ENCODE measurements around the gene ANK3. TPM values are rescaled to one million over a fixed set of nuclear protein-coding genes. Genes with fewer than 3 reads are reported as not detected.
A peak's percentile ranks its signal among the peaks of the same experiment; 100 is the strongest.

Gene ANK3
- total RNA-seq, 2 donors from 2014 or later: 95.4 to 103 TPM

DNA sequence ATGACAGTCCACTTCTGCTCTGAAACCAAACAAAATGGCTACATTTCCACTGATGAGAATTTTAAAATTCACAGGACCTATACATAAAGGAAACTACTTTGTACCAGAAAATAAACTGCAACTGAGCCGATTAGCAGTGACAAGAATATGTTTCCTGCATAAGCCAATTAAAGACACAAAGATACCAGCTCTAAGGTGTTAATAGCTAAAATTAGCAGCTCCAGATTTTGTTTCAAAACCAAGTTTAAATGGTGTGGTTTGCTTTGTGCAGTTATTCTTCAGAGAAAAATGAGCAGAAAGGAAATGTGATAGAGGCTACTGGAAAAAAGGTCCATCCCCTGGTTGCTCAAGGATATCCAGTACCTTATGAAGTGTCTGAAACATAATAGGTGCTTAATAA is 123.2 kb downstream of the ANK3 start:
- ATAC-seq (no peak), DNase-seq (no peak)
- intact Hi-C loops (cut with DNase I, micrococcal nuclease): no loop called here

DNA sequence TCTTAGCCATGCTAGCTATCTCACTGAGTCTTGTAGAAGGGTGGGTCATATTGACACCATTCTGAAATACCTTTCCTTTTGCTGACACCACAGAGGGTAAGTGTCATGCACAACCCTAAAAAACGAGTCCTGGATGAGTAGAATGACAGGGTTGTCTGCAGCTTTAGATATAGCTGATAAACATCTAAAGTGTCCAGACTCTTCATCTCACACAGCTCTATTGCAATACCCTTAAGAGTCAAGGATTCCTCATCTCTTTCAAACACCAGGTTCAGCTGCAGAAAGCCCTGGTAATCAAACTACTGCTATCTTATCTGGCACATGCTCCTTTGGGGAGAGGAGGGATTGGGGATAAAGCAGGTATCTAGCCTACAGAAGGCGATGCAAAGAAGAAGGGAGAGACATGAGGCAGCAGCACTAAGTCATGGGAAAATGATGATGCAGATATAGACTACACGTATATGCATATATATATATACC is 127.0 kb downstream of the ANK3 start:
- ATAC-seq (no peak), DNase-seq (no peak)
- intact Hi-C loops (cut with DNase I, micrococcal nuclease): no loop called here

DNA sequence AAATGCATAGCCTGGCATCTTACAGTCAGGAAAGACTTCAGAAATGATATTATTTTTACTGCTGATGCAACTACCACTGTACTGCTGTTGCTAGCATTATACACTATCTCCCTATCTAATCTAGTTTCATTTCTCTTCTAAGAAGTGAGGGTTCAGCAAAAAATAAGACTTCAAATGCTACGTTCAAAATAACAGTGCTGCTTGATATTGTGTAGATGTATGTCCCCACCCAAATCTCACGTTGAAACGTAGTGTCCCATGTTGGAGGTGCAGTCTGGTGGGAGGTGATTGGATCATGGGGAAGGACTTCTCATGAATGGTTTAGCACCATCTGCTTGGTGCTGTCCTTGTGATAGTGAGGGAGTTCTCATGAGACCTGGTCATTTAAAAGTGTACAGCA is 129.4 kb downstream of the ANK3 start:
- ATAC-seq (no peak), DNase-seq (no peak)
- intact Hi-C loops (cut with DNase I, micrococcal nuclease): no loop called here

DNA sequence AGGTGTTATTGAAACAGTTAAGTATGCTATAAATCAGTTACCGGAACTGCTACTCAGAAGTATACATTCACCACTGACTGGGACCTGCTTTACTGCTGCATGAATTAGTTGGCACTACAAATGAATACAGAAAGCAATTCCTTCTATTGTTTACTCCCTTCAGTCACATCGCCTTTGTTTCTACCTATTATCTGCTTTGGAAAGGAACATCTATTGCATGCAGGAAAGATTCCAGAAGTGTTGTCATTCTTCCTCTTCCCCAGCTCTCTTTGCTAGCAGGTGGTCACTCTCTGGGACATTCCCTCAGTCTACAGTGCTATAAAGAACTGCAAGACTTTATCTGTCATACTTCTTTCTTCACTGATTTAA is 131.3 kb downstream of the ANK3 start:
- intact Hi-C loops (cut with DNase I, micrococcal nuclease): no loop called here
- ATAC-seq (no peak), DNase-seq (no peak)

DNA sequence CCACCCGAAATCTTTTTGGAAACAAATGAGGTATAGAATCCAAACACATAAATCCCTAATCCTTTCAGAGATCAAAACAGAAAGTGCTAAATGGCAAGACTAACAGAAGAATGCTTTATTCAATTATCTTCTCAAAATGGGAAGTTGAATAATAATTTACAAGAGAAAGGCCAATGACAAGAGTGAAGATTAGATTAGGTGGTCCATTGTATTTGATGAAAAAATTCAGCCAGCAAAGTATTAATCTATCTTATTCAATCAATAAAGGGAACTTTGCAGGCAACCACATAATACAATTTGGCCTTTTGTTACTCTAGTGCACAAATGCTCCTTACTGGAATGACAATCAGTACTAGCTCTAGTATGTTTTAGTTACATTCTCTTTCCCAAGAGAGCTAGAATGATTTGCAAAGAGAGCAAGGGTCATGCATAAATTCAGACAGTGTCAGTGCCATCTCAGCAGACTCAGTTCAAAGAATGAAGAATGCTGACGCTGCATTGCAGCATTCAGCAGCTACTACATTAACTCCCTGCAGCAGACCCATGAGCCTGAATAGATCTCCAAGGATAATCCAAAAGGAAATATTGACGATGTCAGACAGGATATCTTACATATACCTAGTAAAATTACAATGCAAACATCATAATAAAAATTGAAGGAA is 131.8 kb downstream of the ANK3 start:
- ATAC-seq (no peak), DNase-seq (no peak)
- intact Hi-C loops (cut with DNase I, micrococcal nuclease): no loop called here

DNA sequence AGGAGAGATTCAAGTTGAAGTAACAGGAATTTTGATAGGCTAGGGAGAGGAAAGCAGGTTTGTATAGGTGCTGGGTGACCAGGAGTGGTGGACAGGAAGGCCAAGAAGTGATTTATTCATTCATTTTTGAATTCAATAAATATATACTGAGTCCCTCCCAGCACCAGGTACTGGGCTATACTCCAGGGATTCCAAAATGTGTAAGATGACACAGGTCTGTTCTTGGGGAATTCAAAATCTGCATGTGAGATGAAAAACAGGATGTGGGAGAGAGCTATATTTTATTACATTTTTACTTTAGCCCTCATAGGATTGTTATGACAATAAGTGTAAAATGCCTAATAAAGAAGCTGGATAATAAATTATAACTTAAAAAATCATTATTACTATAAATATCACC is 134.9 kb downstream of the ANK3 start:
- ATAC-seq (no peak), DNase-seq (no peak)
- intact Hi-C loops (cut with DNase I, micrococcal nuclease): no loop called here

DNA sequence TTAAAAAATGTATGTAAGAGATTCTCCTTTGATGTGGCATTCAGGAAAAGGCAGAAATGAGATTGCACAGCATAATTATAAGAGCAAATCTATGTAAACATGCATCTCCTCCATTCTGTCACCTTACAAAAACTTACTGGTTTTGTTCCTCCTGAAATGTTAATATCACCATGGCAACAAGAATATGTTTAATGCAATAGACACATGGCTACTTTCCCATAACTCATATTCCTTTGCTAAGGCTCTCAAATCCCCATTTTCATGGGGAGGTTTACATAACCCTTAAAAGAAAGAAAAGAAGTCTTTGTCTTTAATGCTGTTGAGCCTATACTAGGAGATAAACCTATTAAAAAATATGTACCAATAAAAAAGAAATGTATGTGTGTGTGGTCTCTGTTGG is 136.2 kb downstream of the ANK3 start:
- ATAC-seq (no peak), DNase-seq (no peak)
- intact Hi-C loops (cut with DNase I, micrococcal nuclease): no loop called here

DNA sequence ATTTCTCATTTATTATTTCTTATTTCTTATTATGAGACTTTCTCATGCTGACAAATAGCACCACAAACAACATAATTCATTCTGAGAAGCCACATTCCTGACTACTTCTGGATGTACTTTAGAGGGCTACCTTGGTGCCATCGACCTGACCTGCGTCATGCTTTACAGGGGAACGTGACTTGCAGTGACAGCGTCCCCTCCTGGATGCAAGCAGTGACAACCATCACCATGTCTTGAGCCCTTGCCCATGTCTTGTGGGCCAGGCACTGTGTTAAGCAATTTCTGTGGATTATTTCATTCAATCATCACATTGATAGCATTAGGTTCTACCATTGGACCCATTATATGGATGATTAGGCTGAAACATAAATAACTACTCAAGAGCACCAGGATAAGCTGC is 137.0 kb downstream of the ANK3 start:
- ATAC-seq (no peak), DNase-seq (no peak)
- intact Hi-C loops (cut with DNase I, micrococcal nuclease): no loop called here

DNA sequence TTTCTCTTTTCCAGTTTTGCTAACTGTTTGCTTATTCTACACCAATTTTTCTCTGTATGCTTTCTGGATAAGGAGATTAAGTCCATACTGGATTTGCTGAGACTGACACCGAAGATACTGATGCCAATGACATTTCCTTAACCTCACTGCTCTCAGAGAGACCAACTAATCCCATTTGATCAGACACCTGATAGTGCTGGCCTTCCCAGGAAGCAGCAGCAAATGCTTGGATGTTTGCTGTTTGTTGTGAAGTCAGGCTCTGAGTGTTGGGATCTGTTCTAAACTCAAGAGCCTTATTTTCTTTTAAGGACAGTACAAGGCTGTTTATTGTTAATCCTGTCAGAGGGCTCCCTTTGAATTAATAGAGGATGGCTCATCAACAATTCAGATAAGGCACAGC is 143.3 kb downstream of the ANK3 start:
- no peak for ATAC-seq
- intact Hi-C loops (cut with DNase I, micrococcal nuclease): no loop called here
- DNase-seq: no peak

DNA sequence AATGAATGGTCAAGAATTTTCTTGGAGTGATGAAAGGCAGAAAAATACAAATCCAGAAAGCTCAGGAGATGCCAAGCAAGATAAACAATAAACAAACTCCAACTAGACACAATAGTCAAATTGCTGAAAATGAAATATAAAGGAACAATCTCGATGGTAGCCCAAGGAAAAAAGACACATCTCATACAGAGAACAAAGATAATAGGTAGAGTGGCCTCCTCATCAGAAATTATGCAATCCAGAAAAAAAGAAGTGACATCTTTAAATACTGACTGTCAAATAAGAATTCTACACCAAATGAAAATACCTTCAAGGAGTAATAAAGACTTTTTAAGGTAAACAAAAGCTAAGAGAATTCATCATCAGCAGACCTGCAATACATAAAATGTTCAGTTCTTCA is 150.4 kb downstream of the ANK3 start:
- intact Hi-C loops (cut with DNase I, micrococcal nuclease): no loop called here
- ATAC-seq (no peak), DNase-seq (no peak)

DNA sequence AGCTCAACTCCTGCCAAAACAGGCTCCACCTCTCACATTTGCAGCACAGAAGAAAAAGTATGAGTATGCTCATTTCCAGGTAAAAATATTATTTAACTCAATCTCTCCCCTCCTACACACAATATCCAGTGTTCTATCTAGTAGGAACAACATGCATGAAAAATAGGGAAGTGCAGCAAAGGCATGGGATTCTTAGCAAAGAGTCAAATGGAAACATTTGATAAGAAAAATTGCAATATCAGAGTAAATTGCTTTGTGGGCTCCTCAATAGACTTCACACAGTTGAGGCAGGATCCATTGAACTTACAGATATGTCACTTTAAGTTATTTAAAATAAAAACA is 150.9 kb downstream of the ANK3 start:
- ATAC-seq (no peak), DNase-seq (no peak)
- intact Hi-C loops (cut with DNase I, micrococcal nuclease): no loop called here

DNA sequence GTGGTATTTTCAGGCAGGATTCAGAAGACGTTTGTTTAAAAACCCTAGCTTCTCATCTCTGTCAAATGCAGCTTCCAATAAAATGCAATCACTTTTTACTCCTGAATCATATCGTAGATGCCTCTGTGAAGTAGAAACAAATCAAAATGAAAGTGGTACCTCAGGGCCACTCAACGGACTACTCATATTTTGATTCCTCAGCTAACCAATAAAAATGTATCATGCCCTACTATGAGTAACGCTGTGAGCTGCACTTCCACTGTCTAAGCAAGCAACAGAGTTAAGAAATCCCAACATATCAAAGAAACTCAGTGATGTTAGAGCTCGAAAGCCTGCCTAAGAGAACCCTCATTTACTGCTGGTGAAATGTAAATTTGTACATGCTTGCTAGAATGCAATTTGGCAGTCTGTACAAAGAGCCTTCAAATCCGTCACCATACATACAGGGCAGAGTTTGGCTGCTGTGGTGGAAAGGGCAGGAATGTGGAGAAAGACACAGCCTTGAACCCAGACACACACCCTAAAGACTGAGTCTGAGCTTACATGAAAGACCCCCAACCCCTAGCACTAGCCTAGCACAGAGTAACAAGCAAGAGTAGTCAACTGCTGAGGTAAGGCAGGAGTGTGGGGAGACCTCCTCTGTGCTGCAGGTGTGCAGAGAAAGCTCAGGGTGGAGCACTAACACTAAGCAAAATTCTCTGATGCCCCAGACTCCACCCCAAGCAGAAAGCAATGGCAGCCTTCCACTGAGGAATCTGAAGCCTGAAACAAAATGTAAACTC is 151.5 kb downstream of the ANK3 start:
- intact Hi-C loops (cut with DNase I, micrococcal nuclease): no loop called here

DNA sequence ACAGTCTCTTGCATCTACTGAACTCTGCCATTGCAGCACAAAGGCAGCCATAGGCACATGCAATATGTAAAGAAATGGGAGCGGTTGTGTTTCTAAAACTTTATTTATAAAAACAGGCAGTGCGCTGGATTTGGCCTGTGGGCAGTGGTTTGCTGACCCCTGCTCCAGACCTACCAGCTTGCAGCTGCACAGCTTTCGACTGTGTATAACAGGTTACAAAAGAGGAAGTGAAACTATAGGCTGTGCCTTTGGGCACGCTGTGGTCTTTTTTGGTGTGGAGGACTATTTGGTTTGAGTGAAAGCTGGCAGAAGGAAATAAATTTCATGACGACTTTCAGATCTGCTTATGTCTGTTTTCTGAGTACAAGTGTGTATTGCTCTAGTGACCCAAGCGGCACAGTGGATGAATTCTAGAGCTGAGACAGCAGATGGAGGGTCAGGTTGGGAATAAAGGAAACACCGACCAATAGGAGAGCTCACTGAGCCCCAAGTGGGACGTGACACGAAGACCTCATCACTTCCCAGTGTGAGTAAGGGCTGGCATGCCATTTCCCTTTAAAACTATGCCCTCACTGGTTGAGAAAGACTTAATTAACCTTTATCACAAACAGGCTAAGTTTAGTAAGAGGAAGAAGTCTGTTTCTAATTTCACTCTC is 152.7 kb downstream of the ANK3 start:
- peak; percentile 40 to 48 for DNase-seq
- intact Hi-C loops (cut with DNase I, micrococcal nuclease): no loop called here
- peak; percentile 60 for ATAC-seq

More for the DNA sequence above, 151.5 kb downstream of the ANK3 start:
- DNase-seq (peak in 1 of 2 donors; percentile 6), ATAC-seq (peak; percentile 77)

DNA sequence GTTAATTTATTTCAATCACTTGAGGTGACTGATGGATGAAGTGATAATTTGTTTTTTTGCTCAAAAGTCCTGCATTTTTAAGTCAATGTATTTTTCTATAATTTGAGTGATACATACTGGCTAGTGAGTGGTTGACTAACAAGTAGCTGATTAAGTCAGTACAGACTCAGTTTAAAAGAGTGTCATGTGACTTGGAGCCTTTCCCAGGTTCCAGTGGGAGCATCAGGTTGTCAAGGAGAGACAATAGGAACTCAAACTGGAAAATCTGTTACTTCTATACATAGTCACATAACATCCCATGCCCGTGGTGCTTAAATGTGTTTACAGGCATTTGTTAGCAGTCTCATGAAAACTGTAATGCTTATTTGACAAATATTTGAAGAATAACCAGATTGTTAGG is 154.7 kb downstream of the ANK3 start:
- intact Hi-C loops (cut with DNase I, micrococcal nuclease): no loop called here
- DNase-seq: no peak
- no peak for ATAC-seq

DNA sequence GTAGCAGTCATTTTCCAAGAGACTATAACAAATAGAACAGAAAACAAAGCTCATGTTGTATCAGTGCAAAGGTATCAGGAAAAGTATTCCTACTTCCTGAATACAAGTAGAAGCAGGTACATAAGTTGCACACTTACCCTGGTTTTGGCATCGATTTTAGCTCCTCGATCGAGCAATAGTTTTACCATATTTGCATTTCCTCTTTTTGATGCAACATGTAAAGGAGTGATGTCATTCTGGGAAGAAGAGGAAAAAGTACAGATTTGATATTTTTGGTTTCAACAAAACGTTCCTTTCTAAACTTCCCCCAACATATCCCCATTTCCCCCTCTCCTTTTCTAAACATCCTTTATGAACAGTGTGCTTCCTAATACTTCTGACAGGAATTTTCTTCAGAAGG is 155.1 kb downstream of the ANK3 start:
- no peak for ATAC-seq
- no peak for DNase-seq
- intact Hi-C loops (cut with DNase I, micrococcal nuclease): no loop called here

DNA sequence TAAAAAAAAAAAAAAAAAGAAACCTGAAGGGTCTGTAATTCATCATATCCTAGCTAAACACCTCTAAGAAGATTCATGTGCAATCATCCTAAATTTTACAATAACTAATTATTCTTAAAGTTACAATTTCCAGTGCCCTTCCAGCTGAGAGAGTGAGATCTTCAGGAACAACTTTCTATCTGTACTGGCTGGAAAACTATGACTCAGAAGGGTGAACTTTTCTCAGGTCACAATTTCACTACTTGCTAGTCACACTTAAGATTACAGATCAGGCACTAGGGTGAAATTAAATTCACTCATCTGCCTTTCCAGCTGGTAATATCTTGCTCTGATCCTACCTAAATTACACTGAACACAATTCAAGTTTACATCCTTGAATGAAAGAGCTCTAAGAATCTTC is 158.8 kb downstream of the ANK3 start:
- DNase-seq (no peak), ATAC-seq (no peak)
- intact Hi-C loops (cut with DNase I, micrococcal nuclease): no loop called here

DNA sequence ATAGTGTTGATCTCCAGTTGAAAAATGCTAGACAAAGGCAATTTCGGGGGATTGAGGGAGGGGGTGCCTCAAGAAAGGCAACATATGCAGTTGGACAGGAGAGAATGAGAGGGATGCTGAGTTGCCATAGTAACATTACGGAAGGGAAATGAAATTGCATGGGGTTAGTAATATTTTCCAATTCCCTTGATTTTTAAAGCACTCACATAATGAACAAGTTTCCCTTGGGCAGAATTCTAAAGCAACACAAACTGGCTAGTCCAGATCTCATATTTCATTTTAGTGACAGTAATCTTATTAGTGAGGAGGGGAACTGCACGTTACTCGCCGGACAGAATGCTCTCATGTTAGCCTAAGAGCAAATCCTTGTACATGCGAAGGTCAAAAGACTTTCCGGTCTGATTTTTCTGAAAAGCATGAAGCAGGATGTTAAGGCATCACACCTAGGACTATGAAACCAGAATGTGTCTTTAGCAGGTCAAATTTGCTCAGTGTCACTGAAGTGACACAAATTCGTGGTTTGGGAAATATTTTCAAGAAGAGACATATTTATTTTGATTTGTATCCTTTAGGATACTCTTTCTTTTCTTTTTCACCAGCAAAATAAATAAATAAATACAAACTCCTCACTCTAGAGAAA is 165.5 kb downstream of the ANK3 start:
- ATAC-seq: no peak
- DNase-seq: no peak
- intact Hi-C loops (cut with DNase I, micrococcal nuclease): no loop called here

DNA sequence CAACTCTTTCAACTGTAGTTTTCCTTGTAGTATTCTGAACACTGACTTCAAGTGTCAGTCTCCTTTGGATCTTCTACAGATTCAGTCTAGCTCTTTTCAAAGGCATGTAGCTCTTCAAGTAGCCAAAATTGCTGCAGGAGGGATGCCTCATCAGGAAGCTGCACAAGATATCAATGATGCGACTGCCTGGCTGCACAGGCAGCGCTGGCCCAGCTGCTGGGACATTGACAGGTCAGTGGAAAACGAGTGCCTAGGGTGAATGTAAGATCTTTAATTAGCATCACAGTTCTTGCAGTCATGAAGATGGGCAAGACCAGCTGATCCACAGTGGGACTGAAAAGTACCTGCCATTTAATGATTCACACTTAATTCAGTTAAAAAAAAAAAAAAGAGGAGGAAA is 167.6 kb downstream of the ANK3 start:
- DNase-seq: no peak
- no peak for ATAC-seq

DNA sequence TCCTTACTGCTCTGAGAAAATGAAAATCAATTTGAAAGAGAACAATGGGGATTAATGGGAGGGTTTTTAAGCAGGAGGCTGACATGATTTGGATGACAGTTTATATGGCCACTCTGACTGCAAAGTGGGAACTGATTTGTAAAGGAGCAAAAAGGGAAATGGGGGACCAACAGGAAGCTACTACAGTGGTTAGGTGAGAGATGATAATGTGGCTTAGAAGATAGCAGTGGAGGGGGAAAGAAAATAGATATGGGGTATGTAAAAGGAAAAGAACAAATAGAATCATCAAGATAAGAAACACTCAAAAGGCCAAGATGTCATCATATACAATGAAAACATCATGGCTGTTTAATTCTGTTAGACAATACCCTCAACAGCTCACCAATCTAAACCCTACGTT is 177.5 kb downstream of the ANK3 start:
- intact Hi-C loops (cut with DNase I, micrococcal nuclease): no loop called here
- no peak for DNase-seq
- ATAC-seq: no peak

More for the DNA sequence above, 167.6 kb downstream of the ANK3 start:
- intact Hi-C loops (cut with DNase I, micrococcal nuclease): no loop called here

Measured in left colon (tissue), 2 donors.